ENCODE measurements around the gene NLRC4. TPM values are rescaled to one million over a fixed set of nuclear protein-coding genes. Genes with fewer than 3 reads are reported as not detected.

NLRC4 gene
- total RNA-seq, 2 donors from 2014 or later, result 0.23 to 1.1 TPM

DNA sequence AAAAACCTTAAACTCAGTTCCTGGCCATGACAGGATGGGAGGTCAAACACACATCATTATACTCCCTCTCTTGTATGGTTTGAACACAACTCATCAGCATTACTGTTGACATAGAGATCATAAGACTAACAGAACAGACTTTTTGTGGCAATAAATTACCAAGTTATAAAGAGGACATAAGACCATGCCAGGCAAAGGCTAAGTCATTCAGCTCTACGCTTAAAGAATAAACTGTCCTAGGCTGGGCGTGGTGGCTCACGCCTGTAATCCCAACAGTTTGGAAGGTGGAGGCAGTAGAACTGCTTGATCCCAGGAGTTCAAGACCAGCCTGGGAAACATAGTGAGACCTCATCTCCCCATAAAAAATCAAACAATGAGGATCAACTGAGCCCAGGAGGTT is 16.4 kb downstream of the NLRC4 start:
- TF ChIP-seq POLR2A (IDR thresholded peaks at IDR 0.05), result no peak
- TF ChIP-seq POLR2AphosphoS5 (IDR thresholded peaks at IDR 0.05), result no peak
- TF ChIP-seq, protein P1, sequence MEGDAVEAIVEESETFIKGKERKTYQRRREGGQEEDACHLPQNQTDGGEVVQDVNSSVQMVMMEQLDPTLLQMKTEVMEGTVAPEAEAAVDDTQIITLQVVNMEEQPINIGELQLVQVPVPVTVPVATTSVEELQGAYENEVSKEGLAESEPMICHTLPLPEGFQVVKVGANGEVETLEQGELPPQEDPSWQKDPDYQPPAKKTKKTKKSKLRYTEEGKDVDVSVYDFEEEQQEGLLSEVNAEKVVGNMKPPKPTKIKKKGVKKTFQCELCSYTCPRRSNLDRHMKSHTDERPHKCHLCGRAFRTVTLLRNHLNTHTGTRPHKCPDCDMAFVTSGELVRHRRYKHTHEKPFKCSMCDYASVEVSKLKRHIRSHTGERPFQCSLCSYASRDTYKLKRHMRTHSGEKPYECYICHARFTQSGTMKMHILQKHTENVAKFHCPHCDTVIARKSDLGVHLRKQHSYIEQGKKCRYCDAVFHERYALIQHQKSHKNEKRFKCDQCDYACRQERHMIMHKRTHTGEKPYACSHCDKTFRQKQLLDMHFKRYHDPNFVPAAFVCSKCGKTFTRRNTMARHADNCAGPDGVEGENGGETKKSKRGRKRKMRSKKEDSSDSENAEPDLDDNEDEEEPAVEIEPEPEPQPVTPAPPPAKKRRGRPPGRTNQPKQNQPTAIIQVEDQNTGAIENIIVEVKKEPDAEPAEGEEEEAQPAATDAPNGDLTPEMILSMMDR (IDR thresholded peaks at IDR 0.05), result no peak
- Histone ChIP-seq H3K27ac (no peak overlapping the region), H3K4me3 (no peak overlapping the region), H3K36me3 (no peaks in the 10 kb centered on the region), H3K9me3 (no peaks in the 10 kb centered on the region), H3K27me3 (replicated peaks; ENCODE audit: insufficient read depth) (no peaks in the 10 kb centered on the region), H3K4me1 (replicated peaks) (peaks cover 4% of the 10 kb centered on the region)
- DNase-seq (ENCODE audit: low spot score), result no peak
- intact Hi-C loops (cut with DNase I), result no loop called here
- WGBS, result 65% methylated on average over 3 of the region's 3 CpGs

DNA sequence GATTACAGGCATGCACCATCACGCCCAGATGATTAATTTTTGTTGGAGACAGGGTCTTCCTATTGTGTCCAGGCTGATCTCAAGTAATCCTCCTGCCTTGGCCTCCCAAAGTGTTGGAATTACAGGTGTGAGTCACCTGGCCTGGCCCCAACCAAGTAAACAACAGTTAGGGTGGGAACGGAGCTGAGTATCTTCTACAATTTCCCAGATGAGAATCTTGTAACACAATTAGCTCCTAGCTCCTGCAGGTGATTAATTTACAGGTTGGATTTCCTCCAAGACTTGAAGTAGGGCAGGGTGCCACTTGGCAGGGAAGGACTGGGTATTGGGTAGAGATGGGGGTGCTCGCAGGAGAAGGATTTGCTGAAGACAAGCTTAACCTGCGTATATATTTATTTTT is 17.8 kb downstream of the NLRC4 start:
- WGBS, result 51% methylated on average over 4 of the region's 4 CpGs
- intact Hi-C loops (cut with DNase I), result no loop called here
- Histone ChIP-seq H3K27ac (no peak overlapping the region), H3K9me3 (no peaks in the 10 kb centered on the region), H3K27me3 (replicated peaks; ENCODE audit: insufficient read depth) (no peaks in the 10 kb centered on the region), H3K36me3 (no peaks in the 10 kb centered on the region), H3K4me1 (replicated peaks) (peaks cover 4% of the 10 kb centered on the region), H3K4me3 (no peak overlapping the region)
- no peak for TF ChIP-seq POLR2A (IDR thresholded peaks at IDR 0.05)
- TF ChIP-seq POLR2AphosphoS5 (IDR thresholded peaks at IDR 0.05), result no peak
- TF ChIP-seq, protein P1 (IDR thresholded peaks at IDR 0.05), result no peak
- DNase-seq (ENCODE audit: low spot score), result no peak

DNA sequence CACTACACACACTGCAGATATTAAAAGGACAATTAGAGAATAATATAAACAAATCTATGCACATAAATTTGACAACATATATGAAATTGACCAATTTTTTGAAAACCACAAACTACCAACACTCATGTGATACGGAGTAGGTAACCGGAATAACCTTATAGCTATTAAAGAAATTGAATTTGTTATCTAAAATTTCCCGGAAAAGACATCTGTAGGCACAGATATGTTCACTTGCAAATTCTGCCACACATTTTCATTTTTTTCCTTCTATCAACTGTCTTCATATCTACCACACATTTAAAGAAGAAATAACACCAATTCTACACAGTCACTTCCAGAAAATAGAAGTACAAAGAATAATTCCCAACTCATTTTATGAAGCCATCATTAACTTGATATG is 22.4 kb downstream of the NLRC4 start:
- Histone ChIP-seq H3K4me3 (no peak overlapping the region), H3K27ac (no peak overlapping the region), H3K4me1 (replicated peaks) (no peaks in the 10 kb centered on the region), H3K27me3 (replicated peaks; ENCODE audit: insufficient read depth) (no peaks in the 10 kb centered on the region), H3K9me3 (no peaks in the 10 kb centered on the region), H3K36me3 (no peaks in the 10 kb centered on the region)
- intact Hi-C loops (cut with DNase I), result no loop called here
- WGBS, result 95% methylated on average over 3 of the region's 3 CpGs
- no peak for DNase-seq (ENCODE audit: low spot score)
- TF ChIP-seq POLR2A (IDR thresholded peaks at IDR 0.05), result no peak
- no peak for TF ChIP-seq POLR2AphosphoS5 (IDR thresholded peaks at IDR 0.05)
- TF ChIP-seq, protein P1 (IDR thresholded peaks at IDR 0.05), result no peak

DNA sequence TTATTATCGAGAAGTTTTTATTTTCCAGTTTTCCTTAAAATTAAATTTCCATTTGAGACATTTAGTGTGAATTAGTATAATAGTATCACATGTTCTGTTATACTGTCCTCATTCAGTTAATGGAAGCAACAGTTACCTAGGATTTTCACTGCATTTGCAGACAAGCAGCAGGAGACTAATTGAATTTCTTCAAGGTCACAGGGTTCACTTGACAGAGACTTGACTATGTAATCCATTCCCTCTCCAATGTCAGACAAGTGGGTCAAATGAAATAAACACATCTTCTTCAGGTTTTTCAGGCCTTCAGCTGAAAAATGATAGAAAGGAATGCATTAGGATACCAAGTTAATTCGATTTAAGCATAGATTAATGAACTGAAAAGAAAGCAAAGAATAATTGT is 26.7 kb downstream of the NLRC4 start:
- no peak for DNase-seq (ENCODE audit: low spot score)
- 94% methylated on average over 2 of the region's 2 CpGs for WGBS
- TF ChIP-seq POLR2A (IDR thresholded peaks at IDR 0.05) (no peak), POLR2AphosphoS5 (IDR thresholded peaks at IDR 0.05) (no peak)
- Histone ChIP-seq H3K4me3 (no peak overlapping the region), H3K27ac (no peak overlapping the region), H3K9me3 (no peaks in the 10 kb centered on the region), H3K27me3 (replicated peaks; ENCODE audit: insufficient read depth) (no peaks in the 10 kb centered on the region), H3K36me3 (no peaks in the 10 kb centered on the region), H3K4me1 (replicated peaks) (no peaks in the 10 kb centered on the region)
- intact Hi-C loops (cut with DNase I), result no loop called here

DNA sequence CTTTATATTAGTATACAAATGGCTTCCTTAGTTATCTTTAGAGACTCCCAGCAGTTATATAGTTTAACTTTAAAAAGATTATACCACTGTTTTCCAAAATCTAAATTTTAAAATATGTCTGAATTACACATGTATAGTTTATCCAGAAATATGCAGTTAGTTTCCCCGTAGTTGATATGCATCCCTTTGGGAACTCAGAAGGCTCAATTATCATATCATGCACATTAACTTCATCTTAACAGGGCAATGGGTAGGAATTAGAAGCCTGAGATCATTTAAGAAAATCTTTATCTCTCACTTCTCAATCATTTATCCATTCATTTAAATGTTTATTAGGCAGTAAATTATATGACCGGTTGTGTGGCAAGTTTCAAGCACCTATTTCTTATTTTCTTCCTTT is 27.2 kb downstream of the NLRC4 start:
- H3K4me1 ChIP-seq (replicated peaks), result no peaks in the 10 kb centered on the region
- DNase-seq (ENCODE audit: low spot score), result no peak
- WGBS, result 89% methylated on average over 2 of the region's 2 CpGs
- H3K27me3 ChIP-seq (replicated peaks; ENCODE audit: insufficient read depth), result no peaks in the 10 kb centered on the region
- intact Hi-C loops (cut with DNase I), result no loop called here
- H3K27ac ChIP-seq, result no peak overlapping the region
- H3K9me3 ChIP-seq, result no peaks in the 10 kb centered on the region
- H3K4me3 ChIP-seq, result no peak overlapping the region
- no peaks in the 10 kb centered on the region for H3K36me3 ChIP-seq
- TF ChIP-seq, protein P1 (IDR thresholded peaks at IDR 0.05), result no peak
- TF ChIP-seq POLR2AphosphoS5 (IDR thresholded peaks at IDR 0.05) (no peak), POLR2A (IDR thresholded peaks at IDR 0.05) (no peak)

All from prostate gland (tissue), 2 donors.